Anterior cingulate cortex (tissue), 58 donors: ENCODE measurements around the gene TUB.

ENCODE experiments used
- DNase-seq, 58 donors: peaks; one replicate each; lab custom pipeline; 2025; lab: John Stamatoyannopoulos, UW

TUB gene

GRCh38 chr11:8066911-8067455 is 14.0 kb upstream of the TUB start:
- DNase-seq, result no peak

- DNase-seq, result no peak
Measured at GRCh38 chr11:8067567-8067928, 13.5 kb upstream of the TUB start.

- no peak for DNase-seq
Measured at GRCh38 chr11:8067929-8068575, 13.0 kb upstream of the TUB start.

- DNase-seq, result no peak
Measured at GRCh38 chr11:8068605-8069221, 12.3 kb upstream of the TUB start.

GRCh38 chr11:8069771-8070170 is 11.2 kb upstream of the TUB start:
- DNase-seq, result no peak

- no peak for DNase-seq
Measured at GRCh38 chr11:8070417-8071115, 10.4 kb upstream of the TUB start.

- peak in 12 of 58 donors; percentile 18 to 74 (median 38) for DNase-seq
Measured at GRCh38 chr11:8071616-8072581, 9.1 kb upstream of the TUB start.

- DNase-seq, result no peak
Measured at GRCh38 chr11:8075119-8075726, 5.8 kb upstream of the TUB start.

- DNase-seq, result no peak
Measured at GRCh38 chr11:8079111-8079675, 1.8 kb upstream of the TUB start.

- DNase-seq, result no peak
Measured at GRCh38 chr11:8080069-8080670, 841 bp upstream of the TUB start.

- DNase-seq, result peak in 8 of 58 donors; percentile 23 to 47 (median 30)
Measured at GRCh38 chr11:8081591-8082250, 710 bp downstream of the TUB start.

GRCh38 chr11:8082391-8083087 is 1.5 kb downstream of the TUB start:
- DNase-seq, result peak in 26 of 58 donors; percentile 16 to 79 (median 38)

- DNase-seq, result no peak
Measured at GRCh38 chr11:8083088-8083395, 2.0 kb downstream of the TUB start.

- DNase-seq, result peak in 9 of 58 donors; percentile 13 to 52 (median 22)
Measured at GRCh38 chr11:8083871-8084281, 2.9 kb downstream of the TUB start.

- DNase-seq, result no peak
Measured at GRCh38 chr11:8084352-8084751, 3.3 kb downstream of the TUB start.

- DNase-seq, result no peak
Measured at GRCh38 chr11:8085011-8085645, 4.1 kb downstream of the TUB start.

- DNase-seq, result peak in 20 of 58 donors; percentile 14 to 72 (median 40)
Measured at GRCh38 chr11:8086001-8086479, 5.0 kb downstream of the TUB start.
